Stimulated activated CD8-positive, alpha-beta memory T cell treated with anti-CD3 and anti-CD28 coated beads, Interleukin-15, amount 100 ng/mL, for 48 hours (primary cell): ENCODE data around the gene HPS1.

Experiments used
- DNase-seq, 2 donors: peaks; one replicate each; pipeline ENCODE4 v3.0.0-alpha.2; 2020; ENCODE audit warnings: low read depth in 2 of 2

HPS1 gene

DNA sequence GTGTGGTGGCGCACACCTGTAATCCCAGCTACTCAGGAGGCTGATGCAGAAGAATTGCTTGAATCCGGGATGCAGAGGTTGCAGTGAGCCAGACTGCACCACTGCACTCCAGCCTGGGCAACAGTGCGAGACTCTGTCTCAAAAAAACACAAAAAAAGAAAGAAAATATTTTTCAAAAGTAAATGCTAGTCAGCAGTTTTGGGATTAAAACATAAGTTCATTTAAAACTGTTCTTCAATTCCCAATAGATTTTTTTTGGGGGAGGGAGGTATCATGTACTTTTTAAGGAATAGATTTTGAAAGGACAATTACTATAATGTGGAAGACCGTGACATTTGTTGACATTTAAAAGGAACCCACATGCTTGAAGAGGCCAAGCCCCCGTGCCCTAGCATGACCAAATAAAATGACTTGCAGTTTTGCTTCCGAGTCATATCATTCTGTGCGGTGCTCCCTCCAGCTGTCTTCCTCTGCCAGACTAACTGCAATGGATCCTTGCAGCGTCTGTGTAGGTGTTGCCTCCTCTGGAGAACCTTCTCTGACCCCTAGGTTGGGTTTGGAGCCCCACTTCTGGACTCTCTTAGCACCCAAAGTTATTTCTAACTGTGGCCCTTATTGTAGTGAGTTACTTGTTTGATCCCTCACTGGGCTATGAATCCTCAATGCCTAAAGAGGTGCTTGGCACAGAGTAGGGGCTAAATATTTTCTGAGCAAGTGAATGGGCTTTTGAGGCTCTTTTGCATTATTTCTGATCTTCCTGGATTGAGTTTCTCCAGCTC, 17.4 kb upstream of the HPS1 start:
- DNase-seq = no peak

DNA sequence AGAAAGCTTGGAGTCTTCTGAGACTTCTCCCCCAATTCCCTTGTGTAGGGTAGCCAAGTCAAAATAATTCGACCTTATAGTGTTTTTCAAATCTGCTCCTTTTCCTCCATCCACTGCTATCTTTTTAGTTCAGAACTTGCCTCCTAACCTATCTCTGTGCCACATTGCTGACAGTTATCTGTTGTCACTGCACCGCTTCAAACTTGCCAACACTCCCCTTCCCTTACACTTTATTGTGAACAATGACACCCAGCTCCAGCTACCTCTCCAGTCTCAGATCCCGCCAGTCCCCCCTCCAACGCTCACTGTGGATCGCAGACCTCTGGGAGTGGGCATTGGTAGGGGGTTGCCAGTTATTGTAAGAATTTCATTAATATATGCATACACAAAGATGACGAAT, 16.3 kb upstream of the HPS1 start:
- no peak for DNase-seq

DNA sequence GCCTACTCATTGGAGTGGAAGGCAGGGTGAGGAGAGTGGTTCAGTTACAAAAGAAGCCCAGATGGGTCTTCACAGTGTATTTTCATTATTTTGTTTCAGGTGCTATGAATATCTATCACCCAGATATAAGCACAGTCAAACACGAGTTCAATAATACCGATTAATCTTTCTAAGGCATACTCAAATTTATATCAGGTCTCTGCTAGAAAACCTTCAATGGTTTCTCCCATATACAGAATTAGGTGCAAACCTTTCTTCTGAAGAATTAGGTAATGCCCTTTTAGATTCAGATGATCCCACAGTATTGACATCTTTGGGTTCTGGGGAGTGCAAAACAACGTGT, 14.7 kb upstream of the HPS1 start:
- no peak for DNase-seq

DNA sequence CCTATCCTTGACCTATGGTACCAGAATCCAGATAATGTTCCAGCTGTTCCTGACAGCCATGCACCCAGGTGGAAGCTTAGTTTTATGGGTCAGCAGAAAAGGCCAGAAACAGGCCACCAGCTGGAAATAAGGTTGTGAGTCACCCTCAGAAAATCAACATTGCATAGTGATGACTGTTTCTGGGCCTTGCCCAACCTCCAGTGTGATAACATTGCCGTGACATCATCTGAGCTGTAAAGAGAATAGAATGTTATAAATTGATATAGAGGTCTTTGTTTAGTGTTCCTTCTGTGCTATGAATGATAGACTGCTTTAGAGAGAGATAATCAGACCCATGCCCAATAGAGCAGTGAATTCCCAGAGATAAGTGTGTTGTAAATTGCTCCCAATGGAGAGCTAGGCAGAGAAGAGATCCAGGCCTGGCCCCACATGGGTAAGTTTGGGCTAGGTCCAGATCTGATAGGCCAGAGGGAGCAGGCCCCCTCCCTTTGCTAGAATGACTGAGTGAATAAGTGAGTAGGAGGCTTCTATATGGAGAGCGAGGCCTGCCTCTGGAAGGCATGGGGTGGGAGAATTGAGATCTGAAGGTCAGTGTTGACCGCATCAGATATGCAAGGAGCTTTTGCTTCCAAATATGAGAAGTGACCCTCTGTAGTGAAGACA, 14.2 kb upstream of the HPS1 start:
- DNase-seq = no peak

DNA sequence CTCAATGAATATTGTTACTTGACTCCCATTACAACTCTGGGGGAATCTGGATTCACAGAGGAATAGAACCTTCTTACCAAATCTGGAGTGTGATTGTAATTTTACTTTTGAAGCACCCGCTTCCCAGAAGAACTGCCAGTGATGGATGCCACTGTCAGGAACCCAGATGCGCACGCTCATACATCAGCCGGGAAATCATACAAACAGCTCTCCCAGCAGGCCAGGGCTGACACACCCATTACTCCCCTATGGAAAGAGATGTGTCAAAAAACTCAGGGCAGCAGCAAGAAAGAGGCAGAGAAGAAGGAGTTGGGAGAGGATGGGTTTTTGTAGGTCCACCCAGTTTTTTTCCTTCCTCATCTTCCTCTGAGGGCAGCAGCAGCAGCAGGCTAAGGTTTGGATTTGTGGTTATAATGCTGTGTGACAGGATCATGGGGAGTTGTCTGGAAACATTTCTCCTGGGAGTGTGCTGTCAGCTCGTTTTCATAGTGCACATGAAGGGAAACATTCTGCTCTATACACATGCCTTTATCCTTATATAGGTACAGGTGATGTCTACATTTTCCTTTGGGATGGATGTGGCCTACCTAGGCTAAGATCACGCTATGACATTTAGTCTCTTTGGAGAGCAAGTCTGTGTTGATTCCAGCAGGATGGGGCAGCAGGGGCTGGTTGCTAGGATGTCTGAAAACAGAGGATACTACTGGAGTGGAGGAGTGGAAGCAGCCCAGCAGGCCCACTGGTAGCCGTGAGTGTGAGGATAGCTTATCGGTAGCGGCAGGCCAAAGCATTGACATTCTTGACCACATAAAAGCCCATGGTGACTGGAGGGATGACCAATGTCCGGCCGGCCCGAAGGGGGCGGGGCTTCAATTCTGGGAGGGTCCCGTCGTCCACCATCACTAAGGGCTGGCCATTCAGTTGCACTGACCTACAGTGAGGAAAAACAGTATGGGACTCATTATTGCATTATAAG, 12.4 kb upstream of the HPS1 start:
- no peak for DNase-seq

DNA sequence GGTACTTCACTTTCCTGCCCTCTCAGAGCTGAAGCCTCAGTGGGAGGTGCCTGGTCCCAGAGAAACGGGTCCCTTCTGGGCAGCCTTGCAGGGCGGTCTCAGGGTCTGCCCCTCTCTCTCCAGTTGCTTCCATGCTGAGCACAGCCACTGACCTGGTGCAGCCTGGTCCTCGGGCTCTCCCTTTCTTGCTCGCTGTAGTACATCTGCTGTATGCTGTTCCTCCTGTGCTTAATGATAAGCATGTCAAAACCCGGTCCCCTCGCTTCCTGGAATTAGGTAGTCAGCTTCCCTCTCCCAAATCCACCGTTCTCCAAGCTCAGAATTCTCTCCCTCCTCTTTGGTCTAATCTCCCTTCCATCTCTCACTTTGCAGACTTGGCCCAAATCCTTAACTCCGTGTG, 11.0 kb upstream of the HPS1 start:
- DNase-seq = no peak

DNA sequence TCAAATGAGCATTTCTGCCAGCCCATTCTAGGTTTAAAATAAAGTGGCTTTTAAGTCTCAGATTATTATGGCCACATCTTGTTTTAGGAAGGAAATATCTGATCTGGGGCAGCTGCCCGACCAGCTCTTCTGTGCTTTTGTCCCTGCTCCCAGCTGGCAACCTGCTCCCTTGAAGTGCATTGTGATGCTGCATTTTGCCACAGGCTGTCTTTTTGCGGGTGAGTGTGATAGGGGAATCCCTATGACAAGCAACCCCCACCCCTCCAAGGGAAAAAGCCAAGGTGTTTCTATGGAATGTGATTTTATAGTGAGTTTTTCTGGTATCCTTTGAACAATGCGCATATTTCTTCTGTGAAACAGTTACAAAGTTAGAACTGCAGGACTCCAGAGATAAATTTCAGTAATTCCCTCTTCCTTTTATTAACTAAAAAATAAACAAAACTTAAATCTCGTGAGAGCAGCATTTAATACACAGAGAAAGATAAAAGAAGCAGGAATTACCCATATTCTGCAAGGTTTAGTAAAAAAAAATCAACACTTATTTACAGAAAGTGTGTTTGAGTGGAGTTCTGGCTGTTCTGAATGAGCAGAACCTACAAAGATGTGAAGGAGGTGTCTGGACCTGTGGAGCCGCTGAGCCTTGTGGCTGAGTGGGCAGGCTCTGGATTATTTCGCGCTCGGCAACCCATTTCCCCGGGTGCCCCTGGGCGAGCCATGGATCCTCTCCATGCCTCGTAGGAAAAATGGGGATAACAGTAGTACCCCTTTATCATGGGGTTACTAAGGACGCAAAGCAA, 10.1 kb upstream of the HPS1 start:
- DNase-seq = no peak

DNA sequence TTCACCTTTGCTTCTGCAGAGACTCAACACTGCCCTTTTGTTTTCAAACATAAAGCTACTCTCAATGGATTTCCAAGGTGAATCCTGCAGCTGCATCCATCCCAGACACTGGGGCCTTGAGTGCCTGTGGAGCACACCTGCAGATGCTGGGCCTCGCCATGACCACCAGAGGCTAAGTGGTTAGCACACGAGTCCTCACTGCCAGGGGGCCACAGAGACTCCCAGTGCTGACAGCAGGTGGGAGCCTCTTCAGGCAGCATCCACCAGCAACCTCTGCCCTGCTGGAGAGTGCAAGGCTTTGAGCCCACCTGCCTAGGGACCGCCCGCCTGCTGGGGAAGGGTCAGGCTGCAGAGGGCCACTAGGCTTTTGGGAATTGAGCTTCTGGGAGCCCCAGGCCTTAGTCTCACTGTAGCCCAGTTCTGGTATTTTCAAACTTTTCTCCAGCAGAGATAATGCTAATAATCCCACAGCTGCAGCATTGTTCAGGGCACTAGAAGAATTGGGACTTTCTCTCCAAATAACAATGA, 9.4 kb upstream of the HPS1 start:
- no peak for DNase-seq

DNA sequence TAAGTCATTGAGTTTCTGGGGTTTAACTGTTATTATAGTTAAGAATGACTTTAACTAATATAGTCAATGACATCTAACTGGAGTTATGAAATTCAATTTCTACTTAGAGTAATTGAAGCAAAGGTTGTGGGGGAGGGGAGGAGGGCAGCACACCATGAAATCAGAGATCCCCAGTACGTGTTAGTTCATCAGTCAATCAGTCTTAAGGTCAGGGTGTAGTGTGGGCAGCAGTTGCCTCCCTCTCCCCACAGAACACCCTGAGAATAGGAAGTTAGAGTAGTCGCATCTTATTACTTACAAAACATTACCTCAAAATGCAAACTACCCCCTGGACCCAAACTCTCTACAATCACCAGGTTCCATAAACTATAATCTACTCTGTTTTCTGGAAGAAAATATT, 7.0 kb upstream of the HPS1 start:
- DNase-seq = no peak

DNA sequence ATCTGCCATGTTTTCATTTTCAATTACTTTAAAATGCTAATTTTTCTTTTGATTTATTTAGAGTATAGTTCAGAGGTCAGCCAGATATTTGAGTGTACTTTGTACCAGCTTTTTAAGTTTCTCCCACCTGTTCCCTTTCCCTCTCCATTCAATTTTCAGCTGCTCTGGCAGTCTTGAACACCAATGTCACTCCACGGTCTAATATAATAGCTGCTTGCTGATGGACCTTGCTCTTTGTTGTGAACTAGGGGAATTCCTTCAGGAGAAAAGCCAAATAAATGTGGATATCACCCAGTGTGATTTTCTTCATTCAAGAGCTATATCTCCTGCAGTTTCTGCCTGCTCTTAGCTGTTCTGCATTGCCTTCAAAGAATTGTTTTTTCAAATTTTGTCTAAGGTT, 3.9 kb upstream of the HPS1 start:
- no peak for DNase-seq

DNA sequence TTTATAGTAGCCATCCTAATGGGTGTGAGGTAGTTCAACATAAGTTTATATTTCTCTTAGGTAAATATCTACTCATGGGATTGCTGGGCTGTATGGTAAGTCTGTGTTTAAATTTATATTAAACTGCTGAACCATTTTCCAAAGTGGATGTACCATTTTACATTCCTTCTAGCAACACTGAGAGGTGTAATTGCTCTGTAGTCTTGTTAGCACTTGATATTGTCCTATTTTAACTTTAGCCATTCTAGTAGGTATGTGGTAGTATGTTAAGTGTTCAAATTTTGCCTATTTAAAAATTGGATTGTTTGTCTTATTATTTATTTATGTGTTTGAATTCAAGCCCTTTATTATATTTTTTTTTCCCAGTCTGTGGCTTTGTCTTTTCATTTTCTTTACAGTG, 2.6 kb upstream of the HPS1 start:
- no peak for DNase-seq

DNA sequence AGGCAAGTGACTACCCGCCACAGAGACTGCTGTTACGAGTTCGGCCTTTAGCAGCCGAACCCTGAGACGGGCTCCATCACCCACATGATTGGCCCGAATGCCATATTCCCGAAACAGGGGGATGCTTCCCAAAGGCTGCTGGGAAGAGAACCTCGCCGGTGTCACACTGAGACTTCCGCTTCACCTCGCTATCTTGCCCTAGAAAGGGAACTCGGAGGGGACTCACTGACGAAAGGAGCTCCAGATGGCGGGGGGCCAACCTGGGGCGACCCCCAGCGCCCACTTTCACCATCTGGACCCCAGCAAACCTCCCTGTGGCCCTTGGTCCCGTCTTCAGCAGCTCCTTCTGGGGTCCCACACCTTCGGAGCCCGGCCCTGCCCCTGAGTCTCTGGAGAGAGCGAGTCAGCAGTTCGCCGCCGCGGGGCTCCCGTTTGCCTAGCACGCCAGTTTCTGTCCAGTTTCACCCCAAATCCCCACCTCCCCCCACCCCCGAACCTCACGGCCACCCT, 529 bp downstream of the HPS1 start:
- peak in 1 of 2 donors; percentile 23 for DNase-seq

DNA sequence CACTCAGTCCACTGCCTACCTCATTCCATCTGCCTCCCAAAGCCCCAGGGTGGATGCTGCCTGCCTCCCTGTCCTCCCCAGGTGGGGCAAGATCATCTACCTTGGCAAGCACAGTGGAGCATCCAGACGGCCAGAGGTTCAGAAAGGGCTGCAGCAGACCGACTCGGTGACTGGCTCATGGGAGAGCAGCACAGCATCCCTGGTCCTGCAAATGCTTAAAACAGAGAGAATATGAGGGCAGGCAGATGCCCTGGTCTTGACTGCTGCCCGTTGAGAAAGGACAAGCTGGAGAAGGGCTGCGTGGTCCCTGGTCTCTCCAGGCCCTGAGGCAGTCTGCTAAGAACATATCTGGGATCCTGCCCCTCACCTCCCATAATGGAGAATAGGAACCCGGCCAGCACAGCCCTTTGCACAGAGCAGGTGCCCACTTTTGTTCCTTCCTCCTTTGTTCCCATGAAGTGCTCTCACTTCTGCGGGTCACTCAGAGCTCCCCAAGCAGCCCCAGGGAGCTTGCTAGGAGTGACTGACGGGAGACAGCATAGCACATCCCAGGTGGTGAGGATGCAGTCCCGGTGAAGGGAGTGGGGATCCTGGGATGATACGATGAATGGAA, 1.4 kb downstream of the HPS1 start:
- DNase-seq = no peak

DNA sequence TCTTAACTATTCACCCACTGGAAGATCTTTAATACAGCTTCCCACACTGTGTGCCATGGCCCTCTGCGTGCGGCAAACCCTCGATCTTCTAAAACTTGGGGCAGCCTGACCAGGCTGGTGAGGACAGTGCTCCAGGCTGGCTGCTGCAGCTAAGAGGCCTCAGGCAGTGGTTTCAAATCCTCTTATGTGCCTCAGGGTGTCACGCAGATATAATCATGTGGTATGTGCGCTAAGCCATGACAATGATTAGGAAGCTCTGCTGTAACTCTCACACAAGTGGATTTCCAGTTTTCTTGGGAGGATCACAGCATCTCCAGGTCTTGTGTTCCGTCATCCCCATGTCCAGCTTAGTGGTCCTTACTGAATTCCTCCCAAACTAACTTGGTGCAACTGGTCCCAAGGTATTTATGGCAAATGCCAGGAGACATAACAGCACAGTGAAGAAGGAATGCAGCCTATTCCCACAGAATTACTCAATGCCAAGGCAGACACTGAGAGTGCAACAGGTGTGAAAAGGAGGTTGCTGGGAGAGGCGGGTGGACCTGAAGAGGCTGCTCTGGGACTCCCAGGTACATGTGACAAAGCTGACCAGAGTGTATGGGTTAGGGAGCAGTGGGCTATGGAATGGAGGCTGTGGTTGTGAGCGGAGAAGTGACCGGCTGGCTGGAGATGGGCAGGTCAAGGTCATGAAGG, 2.3 kb downstream of the HPS1 start:
- DNase-seq = no peak

DNA sequence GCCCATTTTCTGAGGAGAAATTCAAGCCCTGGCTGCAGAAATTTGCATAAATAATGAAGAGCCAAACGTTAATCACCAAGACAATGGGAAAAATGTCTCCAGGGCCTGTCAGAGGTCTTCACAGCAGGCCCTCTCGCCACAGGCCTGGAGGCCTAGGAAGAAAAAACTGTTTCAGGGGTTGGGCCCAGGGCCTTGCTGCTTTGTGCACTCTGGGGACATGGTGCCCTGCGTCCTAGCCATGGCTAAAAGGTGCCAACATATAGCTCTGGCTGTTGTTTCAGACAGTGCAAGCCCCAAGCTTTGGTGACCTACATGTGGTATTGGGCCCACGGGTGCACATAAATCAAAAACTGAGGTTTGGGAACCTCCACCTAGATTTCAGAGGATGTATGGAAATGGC, 8.0 kb downstream of the HPS1 start:
- DNase-seq = no peak

DNA sequence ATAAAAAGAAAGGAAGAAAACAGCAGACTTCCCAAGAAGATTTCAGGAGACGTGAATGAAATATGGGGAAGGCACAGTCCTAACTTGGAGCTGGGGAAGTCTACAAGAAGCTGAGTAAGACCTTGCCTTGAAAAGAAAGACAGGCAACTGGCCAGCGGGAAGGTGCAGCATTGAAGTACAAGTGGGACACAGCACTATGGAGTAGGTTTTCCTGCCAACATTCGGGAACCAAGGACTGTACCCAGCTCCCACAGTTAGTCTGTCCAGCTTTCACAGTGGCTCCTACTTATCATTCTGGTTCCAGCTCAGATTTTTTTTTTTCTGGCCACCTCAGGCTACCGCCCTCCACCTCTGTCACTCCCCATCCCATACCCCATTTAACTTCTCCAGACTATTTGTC, 10.0 kb downstream of the HPS1 start:
- no peak for DNase-seq

DNA sequence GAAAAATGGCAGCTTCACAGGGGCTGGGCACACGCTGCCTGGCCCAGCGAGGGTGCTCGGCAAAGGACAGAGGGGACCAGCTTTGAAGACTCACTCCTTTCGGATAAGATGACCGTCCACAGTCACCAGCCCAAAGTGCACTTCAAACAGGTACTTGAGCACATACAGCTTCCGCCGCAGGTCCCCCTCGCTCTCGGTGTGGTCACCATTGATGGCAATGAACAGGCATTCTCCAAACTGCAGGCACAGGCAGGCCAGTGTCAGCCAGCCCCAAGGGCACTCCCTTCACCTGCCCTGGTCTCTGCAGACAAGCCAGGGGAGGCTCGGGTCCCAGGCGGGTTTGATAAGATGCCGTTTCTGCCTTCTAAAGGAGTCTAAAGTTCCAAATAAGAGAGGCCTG, 11.6 kb downstream of the HPS1 start:
- DNase-seq = no peak

DNA sequence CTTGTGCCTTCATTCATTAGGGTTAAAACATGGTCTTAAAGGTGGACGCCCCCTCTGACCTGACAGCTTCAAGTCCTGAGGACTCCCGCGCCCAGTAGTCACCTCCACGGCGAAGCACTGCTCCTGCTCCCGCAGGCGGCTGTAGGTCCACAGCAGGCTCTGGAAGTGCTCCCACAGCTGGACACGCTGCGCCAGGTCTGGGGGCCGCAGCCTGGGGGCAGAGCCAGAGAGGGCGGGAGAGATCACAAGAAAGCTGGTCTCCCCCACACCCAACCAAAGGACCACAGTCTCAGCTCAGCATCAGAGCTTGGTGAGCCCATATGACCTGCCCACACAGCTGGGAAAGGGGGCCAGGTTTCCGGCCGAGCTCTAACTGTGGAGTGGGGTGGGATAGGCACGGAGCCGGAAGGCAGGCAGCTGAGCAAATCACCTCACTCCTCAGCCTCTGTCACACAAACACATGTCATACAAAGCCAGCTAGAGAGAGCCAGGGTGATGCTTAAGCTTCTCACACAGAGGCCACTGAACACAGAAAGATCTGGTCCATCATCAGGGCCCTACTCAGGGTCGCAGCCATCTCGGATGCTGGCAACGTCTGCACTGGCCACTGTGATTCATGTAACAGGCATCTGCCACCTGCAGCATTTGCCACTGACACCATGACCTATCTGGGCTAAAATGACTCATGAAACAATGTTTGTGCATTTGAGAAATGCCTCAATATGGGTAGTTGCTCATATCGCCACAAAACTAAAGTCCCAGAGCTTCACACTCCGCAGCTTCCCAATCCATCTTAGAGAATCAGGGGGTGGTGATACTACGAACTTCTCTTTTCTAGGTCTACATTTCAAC, 12.6 kb downstream of the HPS1 start:
- DNase-seq = no peak

DNA sequence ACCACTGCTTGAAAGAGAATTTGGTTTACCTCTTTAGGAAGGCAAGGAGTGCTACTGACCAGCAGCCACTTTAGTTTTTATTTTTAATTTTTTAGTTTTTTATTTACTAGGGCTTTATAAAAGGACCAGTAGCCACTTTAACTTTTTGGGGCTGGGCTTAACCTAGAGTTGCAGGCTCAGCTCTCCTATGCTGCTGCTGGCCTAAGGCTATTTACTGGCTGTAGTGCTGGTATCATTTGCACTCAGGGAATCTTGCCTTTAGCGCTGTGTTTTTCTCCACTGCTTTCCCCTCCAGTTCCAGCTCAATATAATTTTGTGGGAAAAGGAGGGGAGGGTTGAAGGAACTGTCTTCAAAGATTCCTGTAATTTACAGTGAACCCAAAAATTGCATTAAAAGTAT, 13.4 kb downstream of the HPS1 start:
- DNase-seq = no peak
